ENCODE measurements around the gene PSIP1. TPM values are rescaled to one million over a fixed set of nuclear protein-coding genes. Genes with fewer than 3 reads are reported as not detected.
A peak's percentile ranks its signal among the peaks of the same experiment; 100 is the strongest.

Gene PSIP1
- total and polyA plus RNA-seq, 9 of the 15 experiments (the other 6 are each of a cell fraction or from before 2014, with no cell fraction given): 18.8 to 119 (median 59.9) TPM

DNA sequence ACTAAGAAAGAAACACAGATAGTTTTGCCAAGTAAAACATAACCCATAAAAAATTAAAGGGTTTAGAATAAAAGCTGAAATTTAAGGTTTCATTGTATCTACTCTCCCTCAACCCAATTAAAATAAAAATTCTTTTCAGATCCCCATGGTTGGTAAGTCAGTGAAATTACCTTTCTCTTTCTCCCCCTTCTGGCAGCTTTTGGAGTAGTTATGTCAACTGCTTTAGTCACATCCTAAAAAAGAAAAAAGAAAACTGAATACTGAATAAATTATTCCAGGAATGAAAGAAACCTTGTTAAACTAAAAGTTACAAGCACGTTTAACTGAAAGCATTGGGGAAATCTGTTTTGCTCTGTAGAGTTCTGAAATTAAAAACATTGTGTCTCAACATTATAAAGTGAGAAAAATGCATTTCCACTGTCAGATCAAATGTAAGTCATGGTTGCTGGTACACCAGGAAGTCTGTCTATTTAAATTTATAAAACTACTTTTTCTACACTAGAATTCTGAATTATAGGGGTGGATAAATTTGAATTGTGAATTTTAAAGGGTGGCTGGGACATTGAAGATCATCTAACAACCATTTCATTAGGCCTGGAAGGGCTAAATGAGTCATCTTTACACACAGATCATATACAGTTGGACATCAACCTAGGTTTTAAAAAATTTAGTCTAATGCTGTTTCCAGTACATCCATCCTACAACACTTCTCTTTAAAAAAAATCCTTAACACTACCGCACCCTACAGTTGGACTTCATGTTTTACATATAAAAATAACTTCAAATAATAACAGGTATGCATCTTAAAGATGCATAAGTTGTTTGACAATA lies 24.7 kb downstream of the PSIP1 start:
- CTCF ChIA-PET (ENCODE audit: low intra/inter-chr PET ratio): no interaction called here
- Histone ChIP-seq H2AFZ (ENCODE audit: low read depth, low read length) (no peak overlapping the region), H3K4me2 (ENCODE audit: insufficient read depth, low read length) (no peak overlapping the region), H3K79me2 (ENCODE audit: control insufficient read depth, insufficient read depth, low read length) (no peaks in the 10 kb centered on the region; the same call in 2 of the 3 replicates), H3K9me1 (ENCODE audit: control insufficient read depth, insufficient read depth, low read length) (no peaks in the 10 kb centered on the region), H3K36me3 (ENCODE audit: control insufficient read depth, insufficient read depth, low read length) (peaks cover 50% of the 10 kb centered on the region), H3K4me1 (replicated peaks in 1 of 2; ENCODE audit: control insufficient read depth in 2 of 2, insufficient read depth in 2 of 2, low read length in 2 of 2) (no peaks in the 10 kb centered on the region), H3K4me3 (no peak overlapping the region), H3K27ac (ENCODE audit: extremely low read depth, low read depth, low read length) (no peak overlapping the region), H3K9ac (ENCODE audit: insufficient read depth in 1 of 2, low read depth in 2 of 2, low read length in 2 of 2) (no peak overlapping the region), H4K20me1 (replicated peaks; ENCODE audit: control insufficient read depth, insufficient read depth, low read length) (0 out of 2 replicates have a peak, but pooled peaks cover 2% of the 10 kb centered on the region), H3K9me3 (replicated peaks; ENCODE audit: control insufficient read depth, insufficient read depth, low read depth, low read length) (no peaks in the 10 kb centered on the region), H3K27me3 (ENCODE audit: control insufficient read depth in 2 of 2, insufficient read depth in 2 of 2, low read length in 2 of 2) (no peaks in the 10 kb centered on the region)
- WGBS (ENCODE audit: insufficient coverage, low coverage, missing lambda C conversion rate): 71% methylated on average over 2 of the region's 2 CpGs
- TF ChIP-seq, protein P1, sequence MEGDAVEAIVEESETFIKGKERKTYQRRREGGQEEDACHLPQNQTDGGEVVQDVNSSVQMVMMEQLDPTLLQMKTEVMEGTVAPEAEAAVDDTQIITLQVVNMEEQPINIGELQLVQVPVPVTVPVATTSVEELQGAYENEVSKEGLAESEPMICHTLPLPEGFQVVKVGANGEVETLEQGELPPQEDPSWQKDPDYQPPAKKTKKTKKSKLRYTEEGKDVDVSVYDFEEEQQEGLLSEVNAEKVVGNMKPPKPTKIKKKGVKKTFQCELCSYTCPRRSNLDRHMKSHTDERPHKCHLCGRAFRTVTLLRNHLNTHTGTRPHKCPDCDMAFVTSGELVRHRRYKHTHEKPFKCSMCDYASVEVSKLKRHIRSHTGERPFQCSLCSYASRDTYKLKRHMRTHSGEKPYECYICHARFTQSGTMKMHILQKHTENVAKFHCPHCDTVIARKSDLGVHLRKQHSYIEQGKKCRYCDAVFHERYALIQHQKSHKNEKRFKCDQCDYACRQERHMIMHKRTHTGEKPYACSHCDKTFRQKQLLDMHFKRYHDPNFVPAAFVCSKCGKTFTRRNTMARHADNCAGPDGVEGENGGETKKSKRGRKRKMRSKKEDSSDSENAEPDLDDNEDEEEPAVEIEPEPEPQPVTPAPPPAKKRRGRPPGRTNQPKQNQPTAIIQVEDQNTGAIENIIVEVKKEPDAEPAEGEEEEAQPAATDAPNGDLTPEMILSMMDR (IDR thresholded peaks at IDR 0.05 in 2 of 3, conservative IDR thresholded peaks at IDR 0.05 in 1 of 3; ENCODE audit: insufficient read depth in 2 of 3, low read depth in 1 of 3, low read length in 3 of 3): peak in 1 of 3 experiments; percentile 22; a peak in 1 of 6 replicates
- TF ChIP-seq ZNF143 (CRISPR knock-in tag; IDR thresholded peaks at IDR 0.05): no peak
- no peak for FAIRE-seq
- in situ Hi-C loops (cut with MboI) (no loop called here), intact Hi-C loops (cut with micrococcal nuclease) (no loop called here)
- DNase-seq (ENCODE audit: extremely low read depth in 1 of 4, low spot score in 3 of 4): peak in 1 of 4 experiments; percentile 6
- BruUV-seq (replicated peaks): no TSS peak
- POLR2A ChIA-PET: no interaction called here
- ATAC-seq: 0 out of 3 replicates have a peak, but pooled peaks have one; percentile 49

All from K562 (cell line).